ENCODE measurements around the gene ZNF749.
A peak's percentile ranks its signal among the peaks of the same experiment; 100 is the strongest.
"Not testable (repeated sequence)": the region's sequence is repeated elsewhere in the genome, so short reads cannot be mapped to it uniquely, and the experiment has no call there.

The ZNF749 gene

GRCh38 chr19:57477191-57478008 lies 42.3 kb downstream of the ZNF749 start, which contains the start of gene ZNF772:
Gene ZNF772 (minus strand): TSS chr19:57477566. CDS start chr19:57477309, 257 bp downstream.
- Histone ChIP-seq H3K36me3 (peaks cover 40 to 46% (median 43%) of the 10 kb centered on the region in 3 donors), H3K27ac (peak within 1 kb of the TSS; percentile 65 to 74), H3K4me1 (peaks cover 0 to 8% (median 5%) of the 10 kb centered on the region in 4 donors), H3K9me3 (peaks cover 11 to 54% (median 43%) of the 10 kb centered on the region in 3 donors), H3K27me3 (no peaks in the 10 kb centered on the region), H3K4me3 (peak within 1 kb of the TSS; percentile 53 to 70)
- intact Hi-C loops (cut with DNase I; ENCODE audit: low total_unique reads), result no loop called here
- peak; percentile 37 to 48 for TF ChIP-seq CTCF (IDR thresholded peaks at IDR 0.05)
- peak; percentile 89 to 90 for DNase-seq

- intact Hi-C loops (cut with DNase I; ENCODE audit: low total_unique reads), result loop anchor here (5.0 kb wide), 1 partner anchor 75 kb away; the partner anchor contains the start of gene ZNF17
- Histone ChIP-seq H3K9me3 (peaks cover 0 to 20% (median 5%) of the 10 kb centered on the region in 3 donors), H3K4me1 (peaks cover 0 to 12% (median 4%) of the 10 kb centered on the region in 4 donors), H3K4me3 (peak within 1 kb of the TSS; percentile 84 to 99), H3K27ac (peak within 1 kb of the TSS; percentile 70 to 76), H3K36me3 (peaks cover 26 to 34% (median 30%) of the 10 kb centered on the region in 3 donors)
- not testable (repeated sequence) for H3K27me3 ChIP-seq
- DNase-seq, result peak; percentile 89 to 94
These were observed 52.6 kb downstream of the ZNF749 start, which contains the start of gene ZNF419 for GRCh38 chr19:57487477-57488298. Gene ZNF419 (plus strand): TSS chr19:57487750. CDS start chr19:57487951, 201 bp downstream.

DNA sequence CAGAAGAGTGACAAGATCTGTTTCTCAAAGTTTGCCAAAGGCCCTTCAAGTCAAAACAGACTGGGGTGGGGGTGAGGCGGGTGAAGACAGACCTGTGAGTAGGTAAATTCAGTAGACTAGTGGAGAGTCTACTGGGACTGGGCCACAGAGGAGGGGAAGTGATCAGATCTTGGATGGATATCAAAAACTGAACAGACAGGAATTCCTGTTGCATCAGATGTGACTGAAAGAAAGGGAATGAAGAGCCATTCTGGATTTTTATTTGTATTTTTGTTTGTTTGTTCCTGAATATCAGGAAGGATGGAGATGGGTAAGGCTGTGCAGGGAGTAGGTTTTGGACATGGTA lies 53.1 kb downstream of the ZNF749 start:
- not testable (repeated sequence) for H3K27me3 ChIP-seq, H3K27ac ChIP-seq, DNase-seq
- intact Hi-C loops (cut with DNase I; ENCODE audit: low total_unique reads), result loop anchor here (5.0 kb wide), 1 partner anchor 76 kb away; the partner anchor contains the start of gene ZNF17
- Histone ChIP-seq H3K4me1 (peaks cover 0 to 12% (median 4%) of the 10 kb centered on the region in 4 donors), H3K36me3 (peaks cover 32 to 40% (median 36%) of the 10 kb centered on the region in 3 donors), H3K4me3 (peak overlapping the region in 1 of 2 donors; percentile 84), H3K9me3 (peaks cover 0 to 26% (median 11%) of the 10 kb centered on the region in 3 donors)

Measured in tibial artery (tissue), 4 donors.